ENCODE results near the gene SLC41A3. TPM values are rescaled to one million over a fixed set of nuclear protein-coding genes. Genes with fewer than 3 reads are reported as not detected.

Gene SLC41A3
- total RNA-seq = 46.8 and 54.5 TPM in 2 replicates

DNA sequence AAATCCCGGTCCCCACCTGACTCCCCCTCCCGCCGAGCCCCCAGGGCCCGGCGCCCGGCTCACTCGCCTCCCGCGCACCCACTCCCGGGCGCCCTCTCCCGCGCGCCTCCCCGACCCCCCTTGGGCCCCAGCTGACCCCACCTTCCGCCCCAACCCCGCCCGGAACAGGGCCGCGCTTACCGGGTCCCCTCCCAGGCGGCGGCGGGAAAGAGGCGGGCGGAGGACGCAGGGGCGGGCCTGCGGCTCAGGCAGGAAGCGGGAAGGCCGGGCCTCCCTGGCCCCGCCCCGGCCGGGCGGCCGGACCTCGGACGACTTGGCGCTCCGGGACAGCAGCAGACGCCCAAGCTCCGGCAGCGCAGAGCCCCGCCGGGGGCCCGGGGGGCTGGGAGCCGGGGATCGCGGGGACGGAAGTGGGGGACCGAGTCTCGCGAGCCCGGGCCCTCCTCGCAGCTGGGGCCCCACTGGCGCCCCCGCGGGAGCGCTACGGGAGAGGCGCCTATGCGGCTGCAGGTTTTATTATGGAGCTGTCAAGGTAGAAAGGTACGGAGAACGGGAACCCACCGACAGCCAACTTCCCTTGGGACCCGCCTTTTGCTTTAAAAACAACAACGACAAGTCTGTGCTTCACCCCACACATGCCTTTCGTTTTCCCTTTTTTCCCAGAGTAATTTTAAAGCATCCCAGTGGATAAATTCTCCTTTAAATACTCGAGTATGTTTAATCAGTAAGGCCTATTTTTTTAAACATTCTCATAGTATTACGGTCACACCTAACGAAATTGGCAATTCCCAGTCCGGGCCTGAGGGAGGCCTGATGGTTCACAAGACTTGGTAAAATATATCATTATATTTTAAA is at the start of gene SLC41A3:
Gene SLC41A3, minus strand, starts transcription at position 212 of the 855 bp plus-strand sequence. CDS start 15,905 bp downstream, outside the sequence.

GRCh38 chr3:125968701-125969592 is 115.0 kb downstream of the SLC41A3 start, which contains the start of gene ROPN1B:
TSS of gene ROPN1B (plus strand) at chr3:125969178. CDS start at chr3:125972055, 2,877 bp downstream.

Other genes starting within 250 kb of the SLC41A3 start
- not detected in 2 replicates for gene ROPN1B, start 114.9 kb downstream of the SLC41A3 start, total RNA-seq
- gene ALDH1L1, start 96.5 kb upstream of the SLC41A3 start, total RNA-seq = 1.0 and 21.5 TPM in 2 replicates

Data from nasal cavity respiratory epithelium epithelial cell of viscerocranial mucosa (primary cell).